OCI-LY1 (cell line): Measurements from ENCODE around the gene RPS15A.

Source experiments
- H2AFZ ChIP-seq: fragments of 200-600 bp; sonication (generic), shearing (Covaris generic); 2 replicates; pipeline ENCODE4 v1.6.0; 2014; ENCODE audit warnings: antibody characterized with exemption, mild to moderate bottlenecking, low read length
- H3F3A ChIP-seq: fragments of 200-600 bp; sonication (generic), shearing (Covaris generic); 2 replicates; pipeline ENCODE4 v1.6.0; 2014; ENCODE audit warnings: mild to moderate bottlenecking, antibody characterized with exemption, low read length, moderate library complexity; ENCODE audit not compliant: insufficient read depth
- H3K27ac ChIP-seq: fragments of 200-600 bp; sonication (generic); 2 replicates; pipeline ENCODE4 v1.5.1; 2014; ENCODE audit warnings: low read length, mixed run types, mild to moderate bottlenecking, low read depth; ENCODE audit not compliant: poor library complexity, severe bottlenecking
- H3K27me3 ChIP-seq: fragments of 200-600 bp; sonication (generic); 2 replicates; pipeline ENCODE4 v1.6.0; 2014; ENCODE audit warnings: antibody characterized with exemption, mild to moderate bottlenecking, low read length, moderate library complexity; ENCODE audit not compliant: insufficient read depth
- H3K36me3 ChIP-seq: fragments of 200-600 bp; sonication (generic); 2 replicates; pipeline ENCODE4 v1.6.1; 2014; ENCODE audit warnings: mild to moderate bottlenecking, antibody characterized with exemption, low read length, moderate library complexity, mixed read lengths; ENCODE audit not compliant: insufficient read depth
- H3K4me1 ChIP-seq: fragments of 200-600 bp; sonication (generic); 2 replicates; pipeline ENCODE4 v1.5.1; 2014; ENCODE audit warnings: mild to moderate bottlenecking, low read length, moderate library complexity; ENCODE audit not compliant: insufficient read depth, severe bottlenecking
- H3K4me2 ChIP-seq: fragments of 200-600 bp; sonication (generic), shearing (Covaris generic); 2 replicates; pipeline ENCODE4 v1.6.1; 2014; ENCODE audit warnings: low read length
- H3K4me3 ChIP-seq: fragments of 200-600 bp; sonication (generic); 2 replicates; pipeline ENCODE4 v1.5.1; 2014; ENCODE audit warnings: low read length, low read depth, mild to moderate bottlenecking, mixed read lengths; ENCODE audit not compliant: poor library complexity, severe bottlenecking
- H3K79me2 ChIP-seq: fragments of 200-600 bp; shearing (Covaris generic); 2 replicates; pipeline ENCODE4 v1.6.1; 2016; ENCODE audit warnings: mixed run types, low read length, mixed read lengths; ENCODE audit not compliant: insufficient read depth
- H3K9ac ChIP-seq: fragments of 200-600 bp; sonication (generic), shearing (Covaris generic); 2 replicates; pipeline ENCODE4 v1.6.1; 2014; ENCODE audit warnings: mild to moderate bottlenecking, low read length, mixed read lengths
- H3K9me2 ChIP-seq: fragments of 200-600 bp; sonication (generic), shearing (Covaris generic); 2 replicates; pipeline ENCODE4 v1.6.1; 2014; ENCODE audit warnings: low read depth, mild to moderate bottlenecking, low read length, mixed read lengths
- H3K9me3 ChIP-seq: fragments of 200-600 bp; shearing (Covaris generic); 2 replicates; pipeline ENCODE4 v1.6.1; 2014; ENCODE audit warnings: low read length, mixed read lengths
- H4K20me1 ChIP-seq: fragments of 200-600 bp; sonication (generic), shearing (Covaris generic); 2 replicates; pipeline ENCODE4 v1.6.0; 2016; ENCODE audit warnings: mild to moderate bottlenecking, low read length; ENCODE audit not compliant: insufficient read depth
- EZH2 ChIP-seq: fragments of 200-600 bp; sonication (generic), shearing (Covaris generic); IDR thresholded peaks from 2 replicates; pipeline ENCODE4 v1.8.0; 2017; ENCODE audit warnings: borderline replicate concordance, mixed run types, mild to moderate bottlenecking, antibody characterized with exemption, low read length, moderate library complexity, mixed read lengths
- TF ChIP-seq, protein P1 (sequence below): fragments of 200-600 bp; sonication (generic), shearing (Covaris generic); IDR thresholded peaks from 2 replicates; pipeline ENCODE4 v1.5.1; 2017; ENCODE audit warnings: mild to moderate bottlenecking, antibody characterized with exemption, low read length, moderate library complexity, mixed read lengths

The RPS15A gene

DNA sequence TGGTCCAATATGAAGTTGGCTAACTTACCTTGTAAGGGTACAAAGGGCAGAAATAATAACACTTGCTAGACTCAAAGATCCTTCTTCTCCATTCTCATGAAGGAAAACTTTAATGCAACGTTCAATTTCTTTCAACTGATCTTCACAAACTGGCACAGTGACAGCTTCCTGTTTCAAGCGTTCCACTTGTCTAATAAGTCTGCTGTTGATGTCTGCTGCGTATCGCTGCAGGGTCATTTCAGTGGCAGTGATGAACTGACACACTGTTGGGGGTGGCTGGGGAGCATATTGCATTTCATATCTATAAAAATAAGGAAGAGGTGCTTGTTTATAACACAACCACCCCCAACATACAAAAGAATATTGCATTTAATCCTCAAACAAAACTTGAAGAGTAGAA is 44.7 kb upstream of the RPS15A start:
- no peak for TF ChIP-seq EZH2
- TF ChIP-seq, protein P1, sequence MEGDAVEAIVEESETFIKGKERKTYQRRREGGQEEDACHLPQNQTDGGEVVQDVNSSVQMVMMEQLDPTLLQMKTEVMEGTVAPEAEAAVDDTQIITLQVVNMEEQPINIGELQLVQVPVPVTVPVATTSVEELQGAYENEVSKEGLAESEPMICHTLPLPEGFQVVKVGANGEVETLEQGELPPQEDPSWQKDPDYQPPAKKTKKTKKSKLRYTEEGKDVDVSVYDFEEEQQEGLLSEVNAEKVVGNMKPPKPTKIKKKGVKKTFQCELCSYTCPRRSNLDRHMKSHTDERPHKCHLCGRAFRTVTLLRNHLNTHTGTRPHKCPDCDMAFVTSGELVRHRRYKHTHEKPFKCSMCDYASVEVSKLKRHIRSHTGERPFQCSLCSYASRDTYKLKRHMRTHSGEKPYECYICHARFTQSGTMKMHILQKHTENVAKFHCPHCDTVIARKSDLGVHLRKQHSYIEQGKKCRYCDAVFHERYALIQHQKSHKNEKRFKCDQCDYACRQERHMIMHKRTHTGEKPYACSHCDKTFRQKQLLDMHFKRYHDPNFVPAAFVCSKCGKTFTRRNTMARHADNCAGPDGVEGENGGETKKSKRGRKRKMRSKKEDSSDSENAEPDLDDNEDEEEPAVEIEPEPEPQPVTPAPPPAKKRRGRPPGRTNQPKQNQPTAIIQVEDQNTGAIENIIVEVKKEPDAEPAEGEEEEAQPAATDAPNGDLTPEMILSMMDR: no peak
- Histone ChIP-seq H3K36me3 (peaks cover 94% of the 10 kb centered on the region), H3K9me2 (no peaks in the 10 kb centered on the region)

DNA sequence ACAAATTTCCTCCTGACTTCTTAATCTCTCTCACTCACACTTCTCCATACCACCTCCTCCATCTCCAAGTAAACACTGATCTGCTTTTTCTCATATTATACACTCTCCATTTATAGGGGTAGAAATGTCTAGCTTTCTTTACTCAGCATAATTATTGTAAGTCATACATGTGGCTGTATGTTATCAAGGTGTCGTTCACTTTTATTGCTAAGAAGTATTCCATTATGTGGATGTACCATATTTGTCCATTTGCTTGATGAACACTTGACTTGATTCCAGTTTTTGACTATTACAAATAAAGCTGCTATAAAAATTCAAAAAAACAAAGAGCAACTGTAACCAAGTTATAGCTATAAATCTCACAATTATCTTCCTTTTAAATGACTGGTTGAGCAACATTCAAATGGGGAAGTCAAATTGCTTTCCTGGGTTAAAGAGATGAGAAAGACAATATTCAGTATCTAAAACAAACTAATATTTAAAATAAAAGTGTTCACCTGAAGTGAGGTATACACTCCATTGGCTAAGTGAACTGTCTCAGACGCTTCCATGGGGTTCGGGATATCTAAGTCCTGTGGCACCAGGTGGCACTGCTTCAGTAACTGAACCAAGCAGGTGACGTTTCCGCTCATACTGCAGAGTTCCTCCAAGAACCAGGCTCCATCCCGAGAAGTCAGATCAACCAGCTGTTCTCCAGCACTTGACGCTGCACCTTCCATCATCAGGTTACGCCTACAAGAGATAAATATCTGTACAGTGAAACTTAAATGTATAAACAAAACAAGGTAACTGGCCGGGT is 43.8 kb upstream of the RPS15A start:
- no peaks in the 10 kb centered on the region for H3K79me2 ChIP-seq
- H3F3A ChIP-seq: no peaks in the 10 kb centered on the region
- H3K27ac ChIP-seq: no peak overlapping the region
- no peak overlapping the region for H3K4me2 ChIP-seq
- no peaks in the 10 kb centered on the region for H4K20me1 ChIP-seq
- TF ChIP-seq EZH2: no peak
- TF ChIP-seq, protein P1: no peak
- no peaks in the 10 kb centered on the region for H3K9me2 ChIP-seq
- no peaks in the 10 kb centered on the region for H3K27me3 ChIP-seq
- no peaks in the 10 kb centered on the region for H3K4me1 ChIP-seq
- no peak overlapping the region for H3K9ac ChIP-seq
- no peak overlapping the region for H3K4me3 ChIP-seq
- peaks cover 96% of the 10 kb centered on the region for H3K36me3 ChIP-seq
- H3K9me3 ChIP-seq: no peaks in the 10 kb centered on the region
- H2AFZ ChIP-seq: no peak overlapping the region

More for the DNA sequence above, 44.7 kb upstream of the RPS15A start:
- Histone ChIP-seq H3K9ac (no peak overlapping the region), H2AFZ (no peak overlapping the region), H3K4me1 (no peaks in the 10 kb centered on the region), H3K9me3 (no peaks in the 10 kb centered on the region), H3K27ac (no peak overlapping the region), H4K20me1 (no peaks in the 10 kb centered on the region), H3K79me2 (no peaks in the 10 kb centered on the region), H3F3A (no peaks in the 10 kb centered on the region), H3K27me3 (no peaks in the 10 kb centered on the region), H3K4me2 (no peak overlapping the region), H3K4me3 (no peak overlapping the region)

DNA sequence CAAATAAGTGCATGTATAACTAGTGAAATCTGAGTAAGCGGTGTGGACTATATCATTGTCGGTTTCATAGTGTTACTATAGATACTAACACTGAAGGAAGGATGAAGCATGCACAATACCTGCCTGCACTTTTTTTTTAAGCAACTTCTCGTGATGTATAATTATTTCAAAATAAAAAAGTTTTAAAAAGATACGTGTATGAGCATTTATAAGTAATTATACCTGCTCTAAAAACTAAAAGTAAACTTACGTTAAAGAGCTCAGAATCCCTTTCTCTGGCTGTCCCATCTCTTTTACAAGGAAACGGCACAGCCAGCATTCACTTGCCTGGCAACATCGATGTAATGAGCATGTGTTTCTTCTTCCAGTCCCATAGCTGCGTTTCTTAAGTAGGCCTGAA is 42.5 kb upstream of the RPS15A start:
- peaks cover 95% of the 10 kb centered on the region for H3K36me3 ChIP-seq
- no peaks in the 10 kb centered on the region for H3K9me3 ChIP-seq
- no peak overlapping the region for H3K4me2 ChIP-seq
- no peak overlapping the region for H3K4me3 ChIP-seq
- no peaks in the 10 kb centered on the region for H4K20me1 ChIP-seq
- H2AFZ ChIP-seq: no peak overlapping the region
- TF ChIP-seq EZH2: no peak
- TF ChIP-seq, protein P1: no peak
- no peaks in the 10 kb centered on the region for H3F3A ChIP-seq
- no peak overlapping the region for H3K27ac ChIP-seq
- H3K9me2 ChIP-seq: no peaks in the 10 kb centered on the region
- no peaks in the 10 kb centered on the region for H3K4me1 ChIP-seq
- H3K27me3 ChIP-seq: no peaks in the 10 kb centered on the region
- no peak overlapping the region for H3K9ac ChIP-seq
- H3K79me2 ChIP-seq: no peaks in the 10 kb centered on the region
